Naive B cell (primary cell): ENCODE measurements around the gene PUS1. TPM values are rescaled to one million over a fixed set of nuclear protein-coding genes. Genes with fewer than 3 reads are reported as not detected.

Experiments used
- ATAC-seq, 2 donors: fragments of 150-1000 bp; cut with Tn5 transposase; 2 replicates each; pipeline ENCODE4 v1.10.0; 2021; ENCODE audit warnings: low read depth in 2 of 2, mild to moderate bottlenecking in 2 of 2, moderate library complexity in 2 of 2
- DNase-seq: peaks from one replicate; pipeline ENCODE4 v3.0.0; 2022
- H3K27ac Mint-ChIP-seq, 6 donors: one replicate each; pipeline ENCODE4 v1.8.0; 2020 to 2022; ENCODE audit warnings: mild to moderate bottlenecking in 6 of 6, mixed read lengths in 6 of 6, moderate library complexity in 5 of 6, inconsistent platforms in 2 of 6
- H3K27me3 Mint-ChIP-seq, 3 donors: one replicate each; pipeline ENCODE4 v1.8.0; 2021 to 2022; ENCODE audit warnings: mixed read lengths in 3 of 3, mild to moderate bottlenecking in 1 of 3
- H3K36me3 Mint-ChIP-seq, 2 donors: one replicate each; pipeline ENCODE4 v1.8.0; 2020 to 2022; ENCODE audit warnings: mixed read lengths in 2 of 2, inconsistent platforms in 1 of 2, mild to moderate bottlenecking in 1 of 2
- H3K4me1 Mint-ChIP-seq, 3 donors: one replicate each; pipeline ENCODE4 v1.8.0; 2020 to 2022; ENCODE audit warnings: mixed read lengths in 3 of 3, inconsistent platforms in 1 of 3, mild to moderate bottlenecking in 1 of 3, moderate library complexity in 1 of 3
- H3K4me3 Mint-ChIP-seq, 8 donors: one replicate each; pipeline ENCODE4 v1.8.0; 2020 to 2022; ENCODE audit warnings: mild to moderate bottlenecking in 8 of 8, mixed read lengths in 8 of 8, moderate library complexity in 8 of 8, inconsistent platforms in 2 of 8
- H3K9me3 Mint-ChIP-seq, 7 donors: one replicate each; pipeline ENCODE4 v1.8.0; 2020 to 2022; ENCODE audit warnings: mixed read lengths in 7 of 7, mild to moderate bottlenecking in 5 of 7, inconsistent platforms in 2 of 7, moderate library complexity in 1 of 7
- polyA plus RNA-seq, 6 donors: library from polyadenylated mRNA; unstranded; fragments of 300-500 nt; fragmentation: Illumina TruSeq; gene quantifications; one replicate each; pipeline ENCODE4 v1.2.3, GENCODE V29; 2021; ENCODE audit warnings: low read depth in 6 of 6

Gene PUS1
- polyA plus RNA-seq, 6 donors from 2014 or later, result 9.7 to 43.2 (median 22.5) TPM

DNA sequence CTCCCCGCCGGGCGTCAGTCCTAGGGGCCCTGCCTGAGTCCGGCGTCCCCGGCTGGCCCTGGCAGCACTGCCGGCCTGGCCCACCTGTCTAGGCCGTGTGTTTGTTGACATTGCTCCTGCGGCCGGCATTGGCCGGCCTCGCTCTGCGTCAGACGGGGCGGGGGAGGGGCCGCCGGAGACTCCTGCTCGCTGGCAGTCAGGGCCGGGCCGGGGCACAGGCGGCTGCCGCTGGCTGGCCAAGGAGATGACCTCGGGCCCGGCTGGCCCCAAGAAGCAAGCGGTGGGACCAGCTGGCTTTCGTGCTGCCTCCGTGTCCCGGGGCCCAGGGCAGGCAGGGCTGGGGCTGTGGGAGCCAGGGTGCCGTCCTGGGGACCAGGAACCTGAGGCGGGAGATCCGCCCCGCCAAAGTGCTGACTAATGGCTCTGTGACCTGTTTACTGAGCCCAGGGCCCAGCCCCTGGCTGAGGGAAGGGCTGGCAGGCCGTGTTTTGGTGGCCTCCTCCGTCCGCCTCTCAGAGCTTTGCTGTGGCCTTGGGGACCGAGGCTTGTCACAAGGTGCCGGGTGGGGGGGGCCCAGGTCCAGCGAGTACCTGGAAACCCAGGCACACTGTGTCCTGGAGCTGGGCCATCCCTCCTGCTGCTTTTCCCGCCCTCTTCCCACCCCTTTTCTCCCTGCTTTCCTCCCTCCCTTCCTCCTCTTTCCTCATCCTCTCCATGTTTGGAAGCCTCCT, 32.8 kb upstream of the PUS1 start:
- Mint-ChIP-seq H3K4me1 (peaks cover 20 to 25% (median 22%) of the 10 kb centered on the region in 3 donors), H3K4me3 (peak overlapping the region; percentile 82 to 93 (median 90)), H3K36me3 (no peaks in the 10 kb centered on the region), H3K27ac (peak overlapping the region in 2 of 6 donors; percentile 11 to 92), H3K9me3 (no peaks in the 10 kb centered on the region), H3K27me3 (no peaks in the 10 kb centered on the region)
- DNase-seq, result peak; percentile 70
- ATAC-seq, result peak; percentile 58 to 72

DNA sequence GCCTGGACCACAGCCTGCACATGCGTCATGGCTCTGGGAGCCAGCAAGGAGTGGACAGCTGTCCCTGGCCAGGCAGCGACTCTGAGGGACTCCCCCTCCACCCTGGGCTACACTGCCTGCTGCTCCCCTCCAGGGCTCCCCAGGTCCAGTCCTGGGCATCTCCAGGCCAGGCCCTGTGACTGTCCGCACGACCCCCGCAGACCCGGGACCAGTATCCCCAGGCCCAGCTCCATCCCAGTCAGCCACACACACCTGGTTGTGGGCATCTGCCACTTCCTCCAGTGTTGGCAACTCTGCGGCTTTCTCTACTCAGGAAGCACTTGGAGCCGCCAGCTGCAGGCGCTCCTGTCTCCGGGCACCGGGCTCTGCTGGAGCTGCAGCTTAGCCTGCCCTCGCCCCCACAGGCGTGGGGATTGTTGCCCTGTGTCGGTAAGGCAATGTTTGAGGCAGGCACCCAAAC, 32.2 kb upstream of the PUS1 start:
- H3K4me1 Mint-ChIP-seq, result peaks cover 20 to 28% (median 27%) of the 10 kb centered on the region in 3 donors
- DNase-seq (no peak), ATAC-seq (no peak)
- no peaks in the 10 kb centered on the region for H3K27me3 Mint-ChIP-seq
- no peaks in the 10 kb centered on the region for H3K36me3 Mint-ChIP-seq
- H3K4me3 Mint-ChIP-seq, result peak overlapping the region; percentile 67 to 91 (median 78)
- peak overlapping the region in 4 of 6 donors; percentile 24 to 59 (median 48) for H3K27ac Mint-ChIP-seq
- no peaks in the 10 kb centered on the region for H3K9me3 Mint-ChIP-seq

DNA sequence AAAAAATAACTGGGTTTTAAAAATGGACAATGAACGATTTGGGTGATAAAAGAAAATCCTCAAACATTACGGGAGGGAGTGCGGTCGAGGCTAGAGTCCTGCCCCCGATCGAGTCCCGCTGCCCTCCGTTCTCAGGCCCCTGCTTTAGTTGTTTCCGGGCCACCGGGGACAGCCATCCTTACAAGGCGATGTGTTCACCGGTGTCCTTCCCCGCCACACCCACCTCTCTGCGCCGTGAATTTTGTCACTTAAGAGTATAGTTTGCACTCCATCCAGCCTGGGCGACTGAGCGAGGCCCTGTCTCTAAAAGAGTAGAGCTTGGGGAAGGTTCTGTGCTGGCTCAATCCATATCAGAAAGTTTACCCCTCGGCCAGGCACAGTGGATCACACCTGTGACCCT, 31.8 kb upstream of the PUS1 start:
- no peaks in the 10 kb centered on the region for H3K36me3 Mint-ChIP-seq
- H3K9me3 Mint-ChIP-seq, result no peaks in the 10 kb centered on the region
- ATAC-seq, result no peak
- H3K4me1 Mint-ChIP-seq, result peaks cover 22 to 28% (median 27%) of the 10 kb centered on the region in 3 donors
- peak overlapping the region; percentile 36 to 90 (median 74) for H3K4me3 Mint-ChIP-seq
- peak overlapping the region in 2 of 6 donors; percentile 39 to 56 for H3K27ac Mint-ChIP-seq
- DNase-seq, result no peak
- no peaks in the 10 kb centered on the region for H3K27me3 Mint-ChIP-seq

DNA sequence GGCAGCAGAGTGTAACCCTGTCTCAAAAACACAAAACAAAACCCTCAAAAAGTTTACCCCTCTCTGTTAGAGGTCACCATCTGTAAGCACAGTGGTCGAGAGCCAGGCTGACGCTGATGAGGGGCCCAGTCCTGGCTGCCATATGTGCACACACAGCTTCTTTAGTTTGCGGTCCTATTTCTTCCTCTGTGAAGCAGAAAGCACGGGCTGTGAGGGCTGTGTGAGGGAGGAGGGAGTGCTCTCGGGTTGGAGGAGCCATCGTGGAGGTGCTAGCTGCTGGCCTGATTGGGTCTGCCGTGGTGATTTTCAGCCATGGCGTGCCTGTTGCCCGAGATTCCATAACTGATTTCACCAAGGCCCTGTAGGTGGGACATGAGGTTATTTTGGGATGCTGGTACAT, 31.2 kb upstream of the PUS1 start:
- H3K4me1 Mint-ChIP-seq, result peaks cover 24 to 28% (median 27%) of the 10 kb centered on the region in 3 donors
- no peaks in the 10 kb centered on the region for H3K36me3 Mint-ChIP-seq
- ATAC-seq (no peak), DNase-seq (no peak)
- H3K9me3 Mint-ChIP-seq, result no peaks in the 10 kb centered on the region
- H3K27me3 Mint-ChIP-seq, result no peaks in the 10 kb centered on the region
- peak overlapping the region in 2 of 8 donors; percentile 78 to 82 for H3K4me3 Mint-ChIP-seq
- H3K27ac Mint-ChIP-seq, result no peak overlapping the region

DNA sequence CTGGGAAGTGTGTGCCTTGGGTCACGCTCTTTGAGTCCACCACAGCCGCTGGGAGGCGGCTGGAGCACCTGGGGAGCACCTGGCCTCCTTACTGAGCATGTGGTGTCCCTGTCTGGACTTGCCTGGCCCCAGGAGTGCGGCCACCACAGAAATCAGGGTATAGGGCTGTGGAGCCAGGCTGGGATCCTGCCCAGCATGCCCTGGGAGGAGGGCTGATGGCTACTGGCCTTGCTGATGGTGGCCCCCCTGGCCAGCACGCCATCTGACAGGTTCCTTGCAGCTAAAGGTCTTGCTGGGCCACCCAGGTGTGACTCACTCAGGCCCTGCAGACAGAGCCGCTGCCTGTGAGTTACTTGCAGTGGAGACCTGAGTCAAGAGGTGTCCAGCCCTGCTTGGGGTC, 28.7 kb upstream of the PUS1 start:
- ATAC-seq, result no peak
- no peak for DNase-seq
- no peaks in the 10 kb centered on the region for H3K9me3 Mint-ChIP-seq
- H3K27me3 Mint-ChIP-seq, result no peaks in the 10 kb centered on the region
- H3K4me3 Mint-ChIP-seq, result no peak overlapping the region
- H3K36me3 Mint-ChIP-seq, result no peaks in the 10 kb centered on the region
- H3K27ac Mint-ChIP-seq, result peak overlapping the region in 1 of 6 donors; percentile 38
- H3K4me1 Mint-ChIP-seq, result peaks cover 23 to 37% (median 27%) of the 10 kb centered on the region in 3 donors

DNA sequence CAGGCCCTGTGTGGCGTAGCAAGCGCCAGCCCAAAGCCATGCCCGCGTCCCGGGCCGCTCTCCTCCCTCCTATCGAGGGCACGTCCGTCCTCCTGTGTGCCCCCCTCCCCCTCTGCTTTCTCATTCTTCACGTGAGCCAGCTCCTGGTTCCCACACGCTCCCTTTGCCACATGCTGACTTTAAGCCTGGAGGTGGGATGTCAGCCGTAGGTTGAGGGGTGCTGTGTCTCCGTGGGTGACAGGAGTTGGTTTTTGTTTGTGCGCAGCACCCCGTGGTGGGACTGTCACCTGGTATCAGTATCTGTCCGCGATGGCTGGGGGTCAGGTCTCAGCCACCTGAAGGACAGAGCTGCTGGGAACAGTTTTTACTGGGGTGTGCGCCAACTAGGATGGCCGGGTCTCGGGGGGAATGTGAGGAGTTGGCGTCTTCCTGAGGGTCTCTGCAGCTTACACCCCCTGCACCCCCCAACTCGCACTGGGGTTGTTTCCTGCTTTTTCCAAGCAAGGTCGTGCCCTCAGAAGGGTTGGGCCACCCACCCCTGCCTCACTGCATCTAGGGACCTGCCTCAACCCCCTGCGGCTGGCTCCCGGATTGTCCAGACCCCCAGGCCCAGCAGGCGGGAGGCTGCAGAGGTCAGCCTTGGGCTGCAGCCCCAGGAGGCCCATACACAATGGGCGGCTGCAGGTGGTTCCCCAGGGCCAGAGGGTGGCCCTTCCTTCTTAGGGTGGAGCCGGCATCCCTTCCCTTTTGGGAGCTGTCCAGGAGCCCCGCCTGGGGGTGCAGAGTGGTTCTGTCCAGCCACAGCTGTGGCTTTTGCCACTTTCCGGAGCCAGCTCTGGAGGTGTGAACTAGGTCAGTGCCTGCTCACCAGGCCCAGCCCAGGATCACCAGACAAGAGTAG, 27.4 kb upstream of the PUS1 start:
- Mint-ChIP-seq H3K27me3 (no peaks in the 10 kb centered on the region), H3K9me3 (no peaks in the 10 kb centered on the region), H3K27ac (no peak overlapping the region), H3K4me3 (no peak overlapping the region), H3K4me1 (peaks cover 17 to 27% (median 26%) of the 10 kb centered on the region in 3 donors), H3K36me3 (no peaks in the 10 kb centered on the region)
- DNase-seq (no peak), ATAC-seq (no peak)

DNA sequence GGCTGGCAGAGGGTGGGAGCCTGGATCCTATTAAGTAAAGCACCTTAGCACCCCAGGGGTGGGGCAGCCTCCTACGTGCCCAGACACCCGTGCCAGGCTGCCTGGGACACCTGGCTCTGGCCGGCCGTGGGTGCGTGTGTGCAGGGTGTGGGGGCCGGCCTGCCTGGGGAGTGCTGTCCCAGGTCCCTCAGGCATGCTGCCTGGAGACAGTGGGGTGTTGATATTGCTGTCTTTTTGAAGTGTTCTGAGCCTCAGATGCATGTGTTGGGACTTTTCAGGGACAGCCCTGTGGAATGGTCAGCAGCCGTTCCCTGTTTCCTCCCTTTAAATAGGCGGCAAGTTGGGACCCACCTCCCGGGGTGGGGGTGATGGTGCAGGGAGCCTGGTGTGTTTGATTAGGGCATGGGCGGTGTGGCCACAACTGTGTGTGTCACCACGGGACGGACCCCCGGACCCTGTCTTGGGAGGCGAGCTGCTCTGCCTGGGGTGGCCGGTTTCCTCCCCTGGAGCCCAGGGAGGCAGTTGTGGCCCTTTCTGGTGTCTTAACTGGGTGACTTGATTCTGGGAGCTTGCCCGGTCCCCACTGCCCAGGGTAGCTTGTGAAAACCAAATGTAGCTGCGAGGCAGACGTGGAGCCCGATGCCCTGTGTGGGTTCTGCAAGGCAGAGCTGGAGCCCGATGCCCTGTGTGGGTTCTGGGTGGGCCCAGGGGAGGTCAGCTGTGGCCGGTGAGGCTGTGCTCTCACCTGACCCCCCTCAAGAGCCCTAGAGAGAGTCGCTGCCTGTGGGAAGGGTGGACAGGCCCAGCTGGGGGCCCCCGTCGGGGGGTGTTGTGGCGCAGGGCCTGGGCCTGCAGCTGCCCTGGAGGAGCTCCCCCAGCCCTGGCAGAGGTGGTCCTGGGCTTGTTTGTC, 26.5 kb upstream of the PUS1 start:
- ATAC-seq, result no peak
- no peaks in the 10 kb centered on the region for H3K27me3 Mint-ChIP-seq
- no peak overlapping the region for H3K4me3 Mint-ChIP-seq
- H3K9me3 Mint-ChIP-seq, result no peaks in the 10 kb centered on the region
- DNase-seq, result no peak
- no peaks in the 10 kb centered on the region for H3K36me3 Mint-ChIP-seq
- H3K4me1 Mint-ChIP-seq, result peaks cover 14 to 19% (median 18%) of the 10 kb centered on the region in 3 donors
- peak overlapping the region in 1 of 6 donors; percentile 53 for H3K27ac Mint-ChIP-seq

DNA sequence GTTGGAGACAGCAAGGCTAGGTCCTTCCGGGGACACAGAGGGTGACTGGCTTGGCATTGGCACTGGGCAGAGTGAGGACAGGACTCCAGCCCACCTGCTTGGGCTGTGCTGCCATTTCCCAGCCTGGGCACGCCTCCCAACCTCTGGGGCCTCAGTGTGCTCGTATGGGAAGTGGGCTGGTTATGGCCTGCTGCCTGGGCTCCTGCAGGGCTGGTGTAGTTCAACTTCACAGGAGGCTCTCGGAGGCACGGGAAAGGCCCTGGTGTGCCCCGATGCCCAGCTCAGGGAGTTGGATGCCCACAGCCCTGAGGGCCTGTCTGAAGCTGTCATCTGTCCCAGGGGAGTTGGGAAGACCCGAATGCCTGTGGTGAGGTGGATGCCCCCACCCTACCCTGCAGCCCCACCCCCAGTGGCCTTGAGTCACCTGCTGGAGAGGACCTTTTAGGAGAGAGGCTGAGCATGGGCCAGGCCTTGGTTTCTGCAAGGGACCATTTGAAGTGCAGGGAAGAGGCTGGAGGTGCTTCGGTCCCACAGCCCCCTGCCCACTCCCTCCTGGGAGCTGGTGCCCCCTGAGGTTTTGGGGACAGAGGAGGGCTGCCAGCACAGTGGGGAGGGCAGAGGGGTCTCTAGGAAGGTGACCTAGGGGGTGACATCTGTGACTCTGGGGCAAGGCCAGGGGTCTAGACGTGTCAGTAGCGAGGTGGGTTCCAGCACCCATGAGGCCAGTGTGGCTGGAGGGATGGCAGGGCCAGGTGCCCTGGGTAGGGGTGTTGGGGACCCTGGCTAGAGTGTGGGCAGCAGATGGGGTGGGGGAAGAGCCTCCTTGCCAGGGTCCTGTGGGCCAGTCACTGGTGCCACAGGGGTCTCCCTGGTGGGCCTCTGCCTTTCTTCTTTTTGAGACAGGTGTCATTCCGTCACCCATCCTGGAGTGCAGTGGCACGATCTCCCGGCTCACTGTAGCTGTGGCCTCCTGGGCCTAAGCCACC, 25.5 kb upstream of the PUS1 start:
- no peak overlapping the region for H3K27ac Mint-ChIP-seq
- no peak overlapping the region for H3K4me3 Mint-ChIP-seq
- DNase-seq (no peak), ATAC-seq (no peak)
- no peaks in the 10 kb centered on the region for H3K36me3 Mint-ChIP-seq
- H3K4me1 Mint-ChIP-seq, result peaks cover 8 to 19% (median 10%) of the 10 kb centered on the region in 3 donors
- no peaks in the 10 kb centered on the region for H3K27me3 Mint-ChIP-seq
- H3K9me3 Mint-ChIP-seq, result no peaks in the 10 kb centered on the region

DNA sequence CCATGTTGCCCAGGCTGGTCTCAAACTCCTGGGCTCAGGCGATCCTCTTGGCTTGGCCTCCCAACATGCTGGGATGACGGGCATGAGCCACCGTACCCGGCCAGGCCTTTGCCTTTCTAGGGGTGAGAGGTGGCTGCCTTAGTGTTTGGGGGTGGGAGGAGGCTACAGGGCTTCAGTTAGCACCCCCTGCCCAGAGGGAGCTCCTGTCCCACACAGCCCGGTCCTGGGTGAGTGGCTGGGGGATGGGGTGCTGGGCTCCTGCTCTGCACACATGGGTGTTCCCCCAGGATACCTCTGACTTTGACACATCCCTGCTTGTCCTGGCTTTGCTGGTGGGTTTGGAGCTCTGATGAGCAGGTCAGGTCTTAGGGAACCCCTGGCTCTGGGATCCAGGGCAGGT, 24.7 kb upstream of the PUS1 start:
- DNase-seq, result no peak
- Mint-ChIP-seq H3K4me1 (peaks cover 8 to 19% (median 10%) of the 10 kb centered on the region in 3 donors), H3K36me3 (no peaks in the 10 kb centered on the region), H3K9me3 (no peaks in the 10 kb centered on the region), H3K27ac (no peak overlapping the region), H3K4me3 (no peak overlapping the region), H3K27me3 (no peaks in the 10 kb centered on the region)
- ATAC-seq, result no peak

DNA sequence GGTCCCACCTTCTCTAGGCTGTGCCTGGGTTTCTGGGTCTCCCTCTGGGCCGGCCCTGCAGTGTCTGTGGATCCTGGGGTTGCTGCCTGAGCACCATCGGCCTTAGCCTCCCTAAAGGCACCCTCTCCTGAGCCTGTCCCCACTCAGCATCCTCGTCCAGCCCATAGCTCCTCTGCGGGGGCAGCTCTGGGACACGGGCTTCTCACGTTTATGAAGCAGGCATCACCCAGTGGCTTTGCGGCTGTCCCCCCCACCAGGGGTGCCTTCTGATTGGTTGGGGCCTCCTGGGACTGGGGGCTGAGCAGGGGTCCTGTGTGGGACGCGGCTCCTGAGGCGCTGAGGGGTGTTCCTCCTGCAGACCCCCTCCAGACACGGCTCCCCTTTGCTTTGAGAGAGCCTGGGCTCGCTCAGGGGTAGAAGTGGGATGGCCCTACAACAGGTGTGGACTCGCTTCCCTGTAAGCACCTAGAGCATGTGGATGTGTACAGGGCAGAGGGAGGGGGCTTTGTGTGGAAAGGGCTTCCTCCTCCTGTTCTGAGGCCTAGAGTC, 23.9 kb upstream of the PUS1 start:
- peaks cover 6 to 19% (median 10%) of the 10 kb centered on the region in 3 donors for H3K4me1 Mint-ChIP-seq
- DNase-seq (no peak), ATAC-seq (no peak)
- no peaks in the 10 kb centered on the region for H3K36me3 Mint-ChIP-seq
- H3K9me3 Mint-ChIP-seq, result no peaks in the 10 kb centered on the region
- H3K27ac Mint-ChIP-seq, result no peak overlapping the region
- no peaks in the 10 kb centered on the region for H3K27me3 Mint-ChIP-seq
- no peak overlapping the region for H3K4me3 Mint-ChIP-seq

DNA sequence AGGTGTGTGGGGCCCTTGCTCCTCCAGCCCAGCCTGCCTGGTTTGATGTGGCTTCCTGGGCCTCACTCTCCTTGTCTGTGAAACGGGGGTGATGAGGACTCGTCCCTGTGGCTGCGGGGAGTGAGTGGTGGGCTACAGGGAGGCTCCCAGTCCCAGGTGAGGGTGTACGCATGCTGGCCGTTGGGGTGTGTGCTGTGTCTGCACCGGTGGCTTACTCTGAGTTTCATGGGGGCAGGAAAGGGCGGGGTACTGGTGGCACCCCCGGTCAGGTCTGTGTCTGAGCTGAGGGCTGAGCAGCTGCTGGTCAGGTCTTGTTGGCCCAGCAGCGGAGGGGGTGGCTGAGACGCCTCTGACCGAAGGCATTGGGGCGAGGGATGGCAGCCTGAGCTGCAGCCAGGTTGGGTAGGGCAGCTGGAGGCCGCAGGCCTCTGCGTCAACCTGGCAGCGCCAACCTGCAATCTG, 23.4 kb upstream of the PUS1 start:
- Mint-ChIP-seq H3K27me3 (no peaks in the 10 kb centered on the region), H3K9me3 (no peaks in the 10 kb centered on the region), H3K4me1 (peaks cover 4 to 19% (median 10%) of the 10 kb centered on the region in 3 donors), H3K27ac (no peak overlapping the region), H3K4me3 (no peak overlapping the region), H3K36me3 (no peaks in the 10 kb centered on the region)
- ATAC-seq (no peak), DNase-seq (no peak)
